H1 (cell line): ENCODE measurements around the gene RPS25.

Source experiments
- BRCA1 ChIP-seq: IDR thresholded peaks from 2 replicates; pipeline ENCODE4 v1.6.1; 2012; ENCODE audit warnings: low read depth, low read length, improper control_type of control experiment
- CHD2 ChIP-seq: IDR thresholded peaks from 2 replicates; pipeline ENCODE4 v1.6.1; 2012; ENCODE audit warnings: low read length, improper control_type of control experiment
- CTCF ChIP-seq, 3 experiments: IDR thresholded peaks; 1 replicate in 2 of 3; 2 replicates in 1 of 3; pipeline versions ENCODE4 v1.5.1 to v1.6.1; 2011; ENCODE audit warnings: low read length in 3 of 3, mild to moderate bottlenecking in 3 of 3, inconsistent platforms in 2 of 3, low read depth in 1 of 3, moderate library complexity in 1 of 3; ENCODE audit not compliant: insufficient read depth in 1 of 3; ENCODE audit errors: control extremely low read depth in 1 of 3
- JUN ChIP-seq: IDR thresholded peaks from 2 replicates; pipeline ENCODE4 v1.6.1; 2011; ENCODE audit warnings: low read depth, mild to moderate bottlenecking, improper control_type of control experiment, low read length
- KDM1A ChIP-seq: fragments of 200-600, 300-600 bp; sonication (generic); IDR thresholded peaks from 2 replicates; pipeline ENCODE4 v1.7.1; 2016; ENCODE audit warnings: mild to moderate bottlenecking, low read length, borderline replicate concordance
- POLR2A ChIP-seq, 2 experiments: IDR thresholded peaks; 1 replicate in 1 of 2; 2 replicates in 1 of 2; pipeline ENCODE4 v1.6.1; 2011; ENCODE audit warnings: low read depth in 2 of 2, low read length in 2 of 2, mild to moderate bottlenecking in 2 of 2; ENCODE audit errors: control extremely low read depth in 1 of 2
- SIN3A ChIP-seq, 2 experiments: IDR thresholded peaks in 1 of 2; conservative IDR thresholded peaks in 1 of 2; 2 replicates each; pipeline ENCODE4 v1.6.1; 2011 to 2012; ENCODE audit warnings: low read length in 2 of 2, improper control_type of control experiment in 1 of 2, low read depth in 1 of 2, mild to moderate bottlenecking in 1 of 2
- TAF1 ChIP-seq: IDR thresholded peaks from 2 replicates; pipeline ENCODE4 v1.6.1; 2011; ENCODE audit warnings: mild to moderate bottlenecking, low read depth, low read length
- TCF12 ChIP-seq: IDR thresholded peaks from 2 replicates; pipeline ENCODE4 v1.6.1; 2011; ENCODE audit warnings: low read depth, mild to moderate bottlenecking, low read length

DNA sequence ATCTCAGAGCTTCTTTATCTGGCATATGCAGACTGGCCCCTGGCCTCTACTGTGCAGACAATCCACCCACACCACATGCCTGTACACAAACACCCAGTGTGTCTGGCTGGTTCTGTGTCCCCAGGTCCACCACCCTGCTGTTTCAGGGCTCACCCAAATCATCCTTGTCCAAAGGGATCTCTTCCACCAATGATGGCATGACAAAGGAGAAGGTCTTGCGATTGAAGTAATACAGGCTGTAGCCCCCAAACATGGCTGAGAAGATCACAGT, 10.9 kb upstream of the RPS25 start:
- no peak for TF ChIP-seq TCF12
- no peak for TF ChIP-seq SIN3A (conservative IDR thresholded peaks at IDR 0.05 in 1 of 2, IDR thresholded peaks at IDR 0.05 in 1 of 2; ENCODE audit: low read depth in 1 of 2, low read length in 2 of 2)
- TF ChIP-seq TAF1 = no peak
- TF ChIP-seq JUN = no peak
- TF ChIP-seq BRCA1 = no peak
- no peak for TF ChIP-seq CTCF (IDR thresholded peaks at IDR 0.05; ENCODE audit: control extremely low read depth in 1 of 3, insufficient read depth in 1 of 3, low read depth in 1 of 3, low read length in 3 of 3)
- TF ChIP-seq CHD2 = no peak
- TF ChIP-seq POLR2A (IDR thresholded peaks at IDR 0.05; ENCODE audit: control extremely low read depth in 1 of 2, low read depth in 2 of 2, low read length in 2 of 2) = no peak
- no peak for TF ChIP-seq KDM1A
